ENCODE data around the gene NEK6. TPM values are rescaled to one million over a fixed set of nuclear protein-coding genes. Genes with fewer than 3 reads are reported as not detected.

The NEK6 gene
- total and polyA plus RNA-seq, 3 donors from 2014 or later: 11.5 to 21.5 (median 21.4) TPM

DNA sequence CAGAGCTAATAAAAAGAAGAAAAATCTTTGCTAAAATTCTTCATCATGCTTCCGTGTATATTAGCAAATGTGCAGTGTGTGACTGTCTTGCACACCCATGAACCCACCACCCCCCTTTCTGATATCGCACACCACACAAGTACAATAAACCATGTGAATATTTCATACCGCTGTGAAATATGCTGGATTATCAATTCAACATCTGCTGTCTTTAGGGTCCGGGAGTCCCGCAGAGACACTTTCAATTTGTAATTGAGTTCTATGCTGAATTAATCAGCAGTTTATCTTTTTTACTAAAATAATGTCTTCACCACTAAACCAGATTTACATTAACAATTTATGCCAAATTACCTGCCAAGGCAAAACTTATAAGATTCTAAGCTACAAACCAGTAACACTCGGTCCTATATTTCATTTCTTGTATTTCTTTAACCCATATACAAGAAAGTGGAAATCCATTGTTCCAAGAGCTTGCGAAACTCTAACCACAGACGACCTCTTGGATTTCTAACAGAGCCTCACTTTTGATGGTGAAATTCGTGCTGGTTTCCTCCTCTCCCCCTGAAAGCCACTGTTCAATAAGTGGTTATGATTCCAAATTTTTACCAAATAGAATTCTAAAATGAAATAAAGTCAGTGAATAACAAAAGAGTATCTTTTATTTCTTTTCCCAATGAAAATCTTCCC, 113.3 kb downstream of the NEK6 start:
- intact Hi-C loops (cut with DNase I; ENCODE audit: low total_unique reads): no loop called here
- no peak for DNase-seq
- H3K27me3 ChIP-seq: no peaks in the 10 kb centered on the region
- WGBS, 2 donors: 91 to 92% methylated on average over 9 of the region's 9 CpGs
- no peak overlapping the region for H3K27ac ChIP-seq
- no peak overlapping the region for H3K4me3 ChIP-seq
- H3K4me1 ChIP-seq: no peaks in the 10 kb centered on the region
- H3K36me3 ChIP-seq (ENCODE audit: low read depth, missing control alignments): no peaks in the 10 kb centered on the region
- no peak for TF ChIP-seq POLR2A (IDR thresholded peaks at IDR 0.05)
- TF ChIP-seq, protein P1, sequence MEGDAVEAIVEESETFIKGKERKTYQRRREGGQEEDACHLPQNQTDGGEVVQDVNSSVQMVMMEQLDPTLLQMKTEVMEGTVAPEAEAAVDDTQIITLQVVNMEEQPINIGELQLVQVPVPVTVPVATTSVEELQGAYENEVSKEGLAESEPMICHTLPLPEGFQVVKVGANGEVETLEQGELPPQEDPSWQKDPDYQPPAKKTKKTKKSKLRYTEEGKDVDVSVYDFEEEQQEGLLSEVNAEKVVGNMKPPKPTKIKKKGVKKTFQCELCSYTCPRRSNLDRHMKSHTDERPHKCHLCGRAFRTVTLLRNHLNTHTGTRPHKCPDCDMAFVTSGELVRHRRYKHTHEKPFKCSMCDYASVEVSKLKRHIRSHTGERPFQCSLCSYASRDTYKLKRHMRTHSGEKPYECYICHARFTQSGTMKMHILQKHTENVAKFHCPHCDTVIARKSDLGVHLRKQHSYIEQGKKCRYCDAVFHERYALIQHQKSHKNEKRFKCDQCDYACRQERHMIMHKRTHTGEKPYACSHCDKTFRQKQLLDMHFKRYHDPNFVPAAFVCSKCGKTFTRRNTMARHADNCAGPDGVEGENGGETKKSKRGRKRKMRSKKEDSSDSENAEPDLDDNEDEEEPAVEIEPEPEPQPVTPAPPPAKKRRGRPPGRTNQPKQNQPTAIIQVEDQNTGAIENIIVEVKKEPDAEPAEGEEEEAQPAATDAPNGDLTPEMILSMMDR (IDR thresholded peaks at IDR 0.05): no peak
- H3K9me3 ChIP-seq: no peaks in the 10 kb centered on the region

DNA sequence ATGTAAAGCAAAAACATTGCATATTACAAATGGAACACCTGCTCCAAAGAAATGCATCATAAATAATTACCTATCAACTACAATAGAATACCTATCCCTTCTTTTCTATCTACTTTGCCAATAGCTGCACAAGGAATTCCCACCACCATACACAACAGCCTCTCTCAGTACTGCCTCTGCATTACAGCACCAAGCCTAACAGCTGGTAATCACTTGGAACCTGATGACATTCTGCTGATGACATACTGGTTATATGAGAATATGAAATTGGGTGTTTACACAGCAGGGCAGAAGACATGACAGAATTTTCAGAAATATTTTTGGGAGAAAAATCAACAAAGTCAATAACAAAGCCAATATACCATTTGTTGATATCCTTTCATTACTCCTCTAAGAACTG, 114.3 kb downstream of the NEK6 start:
- Histone ChIP-seq H3K27ac (no peak overlapping the region), H3K36me3 (ENCODE audit: low read depth, missing control alignments) (no peaks in the 10 kb centered on the region), H3K27me3 (no peaks in the 10 kb centered on the region), H3K9me3 (no peaks in the 10 kb centered on the region), H3K4me3 (no peak overlapping the region), H3K4me1 (no peaks in the 10 kb centered on the region)
- TF ChIP-seq, protein P1 (IDR thresholded peaks at IDR 0.05): no peak
- no peak for TF ChIP-seq POLR2A (IDR thresholded peaks at IDR 0.05)
- DNase-seq: no peak
- intact Hi-C loops (cut with DNase I; ENCODE audit: low total_unique reads): no loop called here

DNA sequence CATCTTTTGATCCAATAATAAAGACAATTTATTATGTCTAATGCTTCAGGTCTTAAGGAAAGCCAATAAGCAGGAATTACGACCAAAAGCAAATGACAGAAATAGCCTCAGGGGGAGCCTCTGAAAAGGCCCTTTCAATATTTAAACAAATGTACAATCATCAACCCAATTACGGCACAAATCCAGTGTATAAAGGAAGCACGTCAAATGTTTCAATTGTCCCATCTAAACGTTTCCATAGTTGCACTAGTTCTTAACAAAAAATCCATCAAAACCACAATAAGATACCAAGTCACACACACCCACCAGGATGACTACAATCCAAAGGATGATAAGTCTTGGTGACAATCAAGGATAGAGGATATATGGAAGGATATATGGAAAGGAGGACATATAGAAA, 115.6 kb downstream of the NEK6 start:
- WGBS, 2 donors: 83 to 93% methylated on average over 4 of the region's 4 CpGs
- DNase-seq: no peak
- Histone ChIP-seq H3K4me1 (no peaks in the 10 kb centered on the region), H3K36me3 (ENCODE audit: low read depth, missing control alignments) (no peaks in the 10 kb centered on the region), H3K27ac (no peak overlapping the region), H3K27me3 (no peaks in the 10 kb centered on the region), H3K9me3 (no peaks in the 10 kb centered on the region), H3K4me3 (no peak overlapping the region)
- intact Hi-C loops (cut with DNase I; ENCODE audit: low total_unique reads): no loop called here
- TF ChIP-seq, protein P1 (IDR thresholded peaks at IDR 0.05): no peak
- no peak for TF ChIP-seq POLR2A (IDR thresholded peaks at IDR 0.05)

DNA sequence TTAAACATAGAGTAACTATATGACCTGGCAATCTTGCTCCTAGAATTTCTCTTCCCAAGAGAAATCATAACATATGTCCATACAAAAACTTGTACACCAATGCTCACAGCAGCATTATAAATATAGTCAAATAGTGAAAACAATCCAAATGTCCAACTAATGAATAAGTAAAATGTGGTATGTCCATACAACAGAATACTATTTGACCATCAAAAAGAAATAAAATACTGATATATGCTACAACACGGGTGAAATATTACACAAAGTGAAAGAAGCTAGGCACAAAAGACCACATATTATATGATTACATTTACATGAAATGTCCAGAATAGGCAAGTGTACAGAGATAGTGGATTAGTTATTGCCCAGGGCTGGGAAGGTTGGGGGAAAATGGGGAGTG, 116.1 kb downstream of the NEK6 start:
- TF ChIP-seq, protein P1 (IDR thresholded peaks at IDR 0.05): no peak
- TF ChIP-seq POLR2A (IDR thresholded peaks at IDR 0.05): no peak
- Histone ChIP-seq H3K4me3 (no peak overlapping the region), H3K36me3 (ENCODE audit: low read depth, missing control alignments) (no peaks in the 10 kb centered on the region), H3K9me3 (no peaks in the 10 kb centered on the region), H3K27me3 (no peaks in the 10 kb centered on the region), H3K4me1 (no peaks in the 10 kb centered on the region), H3K27ac (no peak overlapping the region)
- no peak for DNase-seq
- 97 to 100% methylated on average over 1 of the region's 1 CpG for WGBS, 2 donors
- intact Hi-C loops (cut with DNase I; ENCODE audit: low total_unique reads): no loop called here

DNA sequence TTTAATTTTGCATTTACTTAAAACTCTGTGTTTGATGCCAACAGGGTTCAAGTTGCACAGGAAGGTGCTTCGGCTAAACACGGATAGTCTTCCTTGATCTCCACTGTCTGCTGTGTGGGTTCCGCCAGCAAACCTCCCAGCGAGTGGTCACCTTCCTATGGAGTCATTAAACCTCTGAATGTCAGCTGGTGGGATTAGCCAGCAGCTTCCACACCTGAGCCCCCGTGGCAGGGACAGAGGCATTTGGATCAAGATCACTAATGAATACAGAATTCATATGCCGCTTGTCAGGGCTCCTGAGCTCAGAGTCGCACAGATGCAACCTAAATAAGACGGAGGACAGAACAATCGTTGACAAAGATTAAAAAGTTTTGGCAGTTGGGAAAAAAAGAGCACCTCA, 118.0 kb downstream of the NEK6 start:
- DNase-seq: no peak
- Histone ChIP-seq H3K4me3 (no peak overlapping the region), H3K4me1 (no peaks in the 10 kb centered on the region), H3K27ac (no peak overlapping the region), H3K9me3 (no peaks in the 10 kb centered on the region), H3K36me3 (ENCODE audit: low read depth, missing control alignments) (no peaks in the 10 kb centered on the region), H3K27me3 (no peaks in the 10 kb centered on the region)
- 92 to 93% methylated on average over 9 of the region's 9 CpGs for WGBS, 2 donors
- intact Hi-C loops (cut with DNase I; ENCODE audit: low total_unique reads): no loop called here
- TF ChIP-seq POLR2A (IDR thresholded peaks at IDR 0.05): no peak
- TF ChIP-seq, protein P1 (IDR thresholded peaks at IDR 0.05): no peak

All from testis (tissue), 3 donors.